HG03175 (cell line): Measurements from ENCODE around the gene CDK19.
"Not testable (repeated sequence)": the region's sequence is repeated elsewhere in the genome, so short reads cannot be mapped to it uniquely, and the experiment has no call there.

ENCODE experiments used
- ATAC-seq: cut with Tn5 transposase; IDR thresholded peaks from one replicate; pipeline ENCODE4 v1.9.1; 2021; ENCODE audit warnings: mild to moderate bottlenecking, moderate library complexity; ENCODE audit not compliant: unreplicated experiment

Gene CDK19

GRCh38 chr6:110760589-110760988, 54.7 kb downstream of the CDK19 start:
- ATAC-seq, result no peak

GRCh38 chr6:110760098-110760497, 55.2 kb downstream of the CDK19 start:
- ATAC-seq, result not testable (repeated sequence)

GRCh38 chr6:110757926-110758325, 57.3 kb downstream of the CDK19 start:
- no peak for ATAC-seq

GRCh38 chr6:110756817-110757216, 58.5 kb downstream of the CDK19 start:
- peak; percentile 79 for ATAC-seq

GRCh38 chr6:110755411-110755834, 59.8 kb downstream of the CDK19 start:
- no peak for ATAC-seq

- not testable (repeated sequence) for ATAC-seq
Measured at GRCh38 chr6:110753936-110754668, 61.2 kb downstream of the CDK19 start.

- ATAC-seq, result no peak
Measured at GRCh38 chr6:110748453-110748852, 66.8 kb downstream of the CDK19 start.

GRCh38 chr6:110746680-110747079, 68.6 kb downstream of the CDK19 start:
- ATAC-seq, result no peak

- no peak for ATAC-seq
Measured at GRCh38 chr6:110744991-110745390, 70.3 kb downstream of the CDK19 start.

- not testable (repeated sequence) for ATAC-seq
Measured at GRCh38 chr6:110742552-110742951, 72.7 kb downstream of the CDK19 start.

GRCh38 chr6:110741517-110741916, 73.8 kb downstream of the CDK19 start:
- ATAC-seq, result no peak

GRCh38 chr6:110738899-110739365, 76.3 kb downstream of the CDK19 start:
- ATAC-seq, result peak; percentile 89

GRCh38 chr6:110735666-110736065, 79.6 kb downstream of the CDK19 start:
- no peak for ATAC-seq

GRCh38 chr6:110731898-110732297, 83.4 kb downstream of the CDK19 start:
- no peak for ATAC-seq

- no peak for ATAC-seq
Measured at GRCh38 chr6:110731196-110731595, 84.1 kb downstream of the CDK19 start.

GRCh38 chr6:110728501-110728900, 86.8 kb downstream of the CDK19 start:
- ATAC-seq, result peak; percentile 51

- ATAC-seq, result no peak
Measured at GRCh38 chr6:110723017-110723416, 92.3 kb downstream of the CDK19 start.

- ATAC-seq, result no peak
Measured at GRCh38 chr6:110720066-110720465, 95.2 kb downstream of the CDK19 start.

GRCh38 chr6:110719601-110720000, 95.7 kb downstream of the CDK19 start:
- not testable (repeated sequence) for ATAC-seq

GRCh38 chr6:110714143-110714542, 101.1 kb downstream of the CDK19 start:
- ATAC-seq, result no peak

- ATAC-seq, result no peak
Measured at GRCh38 chr6:110712238-110712637, 103.0 kb downstream of the CDK19 start.

- ATAC-seq, result no peak
Measured at GRCh38 chr6:110710115-110710514, 105.2 kb downstream of the CDK19 start.
